ENCODE results near the gene TLN1.

Gene TLN1

DNA sequence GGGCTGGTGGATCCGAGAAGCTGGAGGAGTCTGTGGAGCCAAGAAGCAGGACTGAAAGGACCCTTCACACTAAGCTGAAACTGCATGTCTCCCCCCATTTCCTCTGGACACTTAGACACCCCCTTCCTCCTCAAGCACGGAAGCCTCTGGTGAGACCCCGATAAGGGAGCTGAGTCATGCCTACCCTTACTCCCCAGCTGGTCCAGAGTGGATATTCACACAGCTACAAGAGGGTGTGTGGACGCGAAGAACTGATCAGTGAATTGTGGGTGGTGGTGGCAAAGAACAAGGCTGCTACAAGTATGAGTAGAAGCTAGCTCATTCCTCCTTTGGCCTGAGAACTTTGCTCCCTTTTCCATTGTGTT lies 4.3 kb downstream of the TLN1 start:
- no peak overlapping the region for H3K27ac ChIP-seq
- no peak for TF ChIP-seq CTCF (conservative IDR thresholded peaks at IDR 0.05)

DNA sequence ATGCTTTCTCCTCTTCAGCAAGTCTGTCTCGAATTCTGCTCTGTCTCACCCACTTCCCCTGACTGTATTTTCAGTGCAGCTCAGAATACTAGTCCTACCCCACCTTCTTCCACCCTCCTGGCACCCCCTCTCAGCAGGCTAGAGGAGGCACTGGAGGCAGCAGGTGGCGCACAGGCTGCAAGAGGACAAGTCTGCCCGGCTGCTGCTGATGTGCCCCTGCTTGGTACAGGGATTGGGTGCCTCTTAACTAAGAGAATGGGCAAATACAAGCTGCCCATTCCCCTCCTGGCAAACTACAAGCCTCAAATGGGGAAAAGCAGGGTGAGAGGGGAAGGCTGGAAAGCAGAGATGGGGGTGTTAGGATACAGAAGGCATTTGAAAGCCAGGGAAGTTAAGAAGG lies 5.1 kb downstream of the TLN1 start:
- TF ChIP-seq CTCF (conservative IDR thresholded peaks at IDR 0.05) = peak; percentile 32

DNA sequence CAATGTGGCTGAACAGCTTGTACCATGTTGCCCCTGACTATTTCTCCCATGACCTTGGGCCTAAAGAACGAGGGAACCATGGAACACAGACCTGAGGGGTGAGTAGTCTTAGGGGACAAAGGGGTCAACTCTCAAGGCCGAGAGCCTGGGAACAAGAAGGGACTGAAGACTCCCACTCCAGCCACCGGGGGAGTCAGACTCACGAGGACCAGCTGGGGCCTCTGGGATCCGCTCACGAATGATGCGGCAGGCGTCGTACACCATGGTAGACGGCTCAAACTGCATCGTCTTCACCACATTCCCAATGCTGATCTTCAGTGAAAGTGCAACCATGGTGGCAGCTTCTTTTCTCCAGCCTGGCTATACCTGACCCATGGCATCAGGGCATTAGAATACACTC lies 6.6 kb downstream of the TLN1 start:
- TF ChIP-seq CTCF (conservative IDR thresholded peaks at IDR 0.05) = no peak
- no peak overlapping the region for H3K27ac ChIP-seq

More for the DNA sequence above, 5.1 kb downstream of the TLN1 start:
- no peak overlapping the region for H3K27ac ChIP-seq

DNA sequence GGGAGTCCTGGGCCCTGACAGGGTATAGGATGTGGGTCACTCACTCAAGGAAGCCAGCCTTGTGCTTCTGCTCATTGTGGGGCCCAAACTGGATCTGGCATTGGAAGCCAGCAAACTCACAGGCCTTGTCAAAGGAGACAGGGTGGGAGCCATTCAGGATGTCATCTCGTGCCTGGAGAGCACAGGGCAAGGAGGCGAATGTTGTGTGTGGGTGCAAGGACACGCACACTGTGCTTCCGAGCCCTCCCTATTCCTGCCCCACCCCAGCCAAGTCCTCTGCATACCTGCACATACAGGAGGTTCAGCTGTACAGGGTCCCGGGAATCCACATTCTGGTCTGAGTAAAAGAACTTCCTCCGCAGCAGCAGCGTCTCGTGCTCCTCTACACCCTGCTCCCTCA lies 8.1 kb downstream of the TLN1 start:
- H3K27ac ChIP-seq = no peak overlapping the region
- no peak for TF ChIP-seq CTCF (conservative IDR thresholded peaks at IDR 0.05)

- no peak overlapping the region for H3K27ac ChIP-seq
- no peak for TF ChIP-seq CTCF (conservative IDR thresholded peaks at IDR 0.05)
Measured at GRCh38 chr9:35723426-35723825, 8.6 kb downstream of the TLN1 start.

DNA sequence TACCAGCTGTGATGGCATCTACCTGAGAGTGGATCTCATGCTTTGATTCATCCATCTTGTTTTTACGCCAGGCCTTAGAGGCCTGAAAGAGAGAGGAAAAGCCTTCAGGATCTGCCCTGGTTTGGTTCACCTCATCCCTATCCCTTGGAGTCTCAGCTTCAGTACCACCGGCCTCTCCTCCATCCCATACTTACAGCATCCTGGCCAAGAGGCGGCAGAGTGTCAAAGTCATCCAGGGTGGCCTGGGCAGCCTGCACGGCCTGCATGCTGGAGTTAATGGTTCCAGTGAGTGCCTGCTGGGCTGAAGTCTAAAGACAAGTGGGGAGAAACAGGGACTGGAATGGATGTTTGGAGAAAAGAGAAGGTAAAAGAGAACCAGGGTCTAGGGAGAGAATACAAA lies 12.4 kb downstream of the TLN1 start:
- no peak overlapping the region for H3K27ac ChIP-seq
- TF ChIP-seq CTCF (conservative IDR thresholded peaks at IDR 0.05) = no peak

GRCh38 chr9:35718721-35719511 lies 13.1 kb downstream of the TLN1 start:
- no peak for TF ChIP-seq CTCF (conservative IDR thresholded peaks at IDR 0.05)
- H3K27ac ChIP-seq = no peak overlapping the region
